Right forelimb (tissue), 1 donor: ENCODE results near the gene CRK.
A peak's percentile ranks its signal among the peaks of the same experiment; 100 is the strongest.

Experiments used
- DNase-seq: peaks from one replicate; pipeline ENCODE4 v3.0.0-alpha.2; 2018

Gene CRK

GRCh38 chr17:1455797-1456599 lies at the start of gene CRK:
CRK (minus strand) TSS chr17:1456232; CDS start chr17:1456117, 115 bp downstream.
- DNase-seq: peak; percentile 99

GRCh38 chr17:1505586-1505985 lies 49.6 kb upstream of the CRK start:
- no peak for DNase-seq

- no peak for DNase-seq
Observed at GRCh38 chr17:1504866-1505265, 48.8 kb upstream of the CRK start.

GRCh38 chr17:1503699-1504098 lies 47.7 kb upstream of the CRK start:
- no peak for DNase-seq

GRCh38 chr17:1498869-1499268 lies 42.8 kb upstream of the CRK start:
- no peak for DNase-seq

- DNase-seq: no peak
Observed at GRCh38 chr17:1498233-1498632, 42.2 kb upstream of the CRK start.

GRCh38 chr17:1497831-1498230 lies 41.8 kb upstream of the CRK start:
- DNase-seq: no peak

GRCh38 chr17:1496869-1497268 lies 40.8 kb upstream of the CRK start:
- no peak for DNase-seq

GRCh38 chr17:1495265-1495989 lies 39.4 kb upstream of the CRK start:
- peak; percentile 70 for DNase-seq

- DNase-seq: no peak
Observed at GRCh38 chr17:1494736-1495253, 38.8 kb upstream of the CRK start.

GRCh38 chr17:1494203-1494602 lies 38.2 kb upstream of the CRK start:
- no peak for DNase-seq

GRCh38 chr17:1493291-1493980 lies 37.4 kb upstream of the CRK start:
- DNase-seq: no peak

- DNase-seq: peak; percentile 61
Observed at GRCh38 chr17:1492249-1493206, 36.5 kb upstream of the CRK start, which contains the start of gene MYO1C. MYO1C (minus strand) TSS chr17:1492686; CDS start chr17:1492487, 199 bp downstream.

GRCh38 chr17:1491443-1492248 lies 35.6 kb upstream of the CRK start:
- DNase-seq: peak; percentile 76

- DNase-seq: peak; percentile 76
Observed at GRCh38 chr17:1490643-1491442, 34.8 kb upstream of the CRK start.

- no peak for DNase-seq
Observed at GRCh38 chr17:1488826-1489270, 32.8 kb upstream of the CRK start.

GRCh38 chr17:1487939-1488825 lies 32.1 kb upstream of the CRK start:
- peak; percentile 94 for DNase-seq

- peak; percentile 87 for DNase-seq
Observed at GRCh38 chr17:1486802-1487695, 31.0 kb upstream of the CRK start.
